K562 (cell line): ENCODE data around the gene CCDC88A. TPM values are rescaled to one million over a fixed set of nuclear protein-coding genes. Genes with fewer than 3 reads are reported as not detected.

Experiments
- BCOR ChIP-seq: fragments of 450-650 bp; IDR thresholded peaks from 2 replicates; pipeline ENCODE4 v1.6.1; 2016
- CEBPB ChIP-seq: fragments of 450-650 bp; IDR thresholded peaks from 2 replicates; pipeline ENCODE4 v1.6.1; 2016; ENCODE audit warnings: missing genetic modification characterization, missing compliant biosample characterization
- CTCFL ChIP-seq: IDR thresholded peaks from 2 replicates; pipeline ENCODE4 v1.6.1; 2011; ENCODE audit warnings: borderline replicate concordance, low read depth, mild to moderate bottlenecking, moderate library complexity, low read length; ENCODE audit not compliant: insufficient read depth, poor library complexity, severe bottlenecking
- DACH1 ChIP-seq: fragments of 450-650 bp; IDR thresholded peaks from 2 replicates; pipeline ENCODE4 v1.6.1; 2018; ENCODE audit not compliant: partially characterized antibody
- ESRRA ChIP-seq: fragments of 450-650 bp; IDR thresholded peaks from 2 replicates; pipeline ENCODE4 v1.6.1; 2014; ENCODE audit warnings: low read depth, mild to moderate bottlenecking, moderate library complexity, borderline replicate concordance
- ETV1 ChIP-seq: fragments of 450-650 bp; conservative IDR thresholded peaks from 2 replicates; pipeline ENCODE4 v1.6.1; 2016; ENCODE audit warnings: missing genetic modification characterization, control low read depth, low read depth, missing compliant biosample characterization
- MCM5 ChIP-seq: fragments of 450-650 bp; IDR thresholded peaks from 2 replicates; pipeline ENCODE4 v1.6.1; 2016; ENCODE audit warnings: low read depth
- MCM7 ChIP-seq, 2 experiments: fragments of 450-650 bp; IDR thresholded peaks; 2 replicates each; pipeline ENCODE4 v1.6.1; 2016 to 2018
- NONO ChIP-seq, 2 experiments: fragments of 200-400 bp in 1 of 2; fragments of 450-650 bp in 1 of 2; formaldehyde crosslinking in 1 of 2; IDR thresholded peaks; 2 replicates each; pipeline ENCODE4 v1.6.1; 2017; ENCODE audit warnings: low read depth in 2 of 2, mild to moderate bottlenecking in 2 of 2, moderate library complexity in 2 of 2, low read length in 1 of 2
- RUNX1 ChIP-seq: sonication (generic); IDR thresholded peaks from 2 replicates; pipeline ENCODE4 v1.6.1; 2016; ENCODE audit warnings: antibody characterized with exemption, low read depth
- TBL1XR1 ChIP-seq, 2 experiments: IDR thresholded peaks; 2 replicates each; pipeline ENCODE4 v1.6.1; 2012; ENCODE audit warnings: improper control_type of control experiment in 2 of 2, low read length in 2 of 2, mild to moderate bottlenecking in 1 of 2
- ZC3H11A ChIP-seq: IDR thresholded peaks from 2 replicates; pipeline ENCODE4 v1.6.1; 2012; ENCODE audit warnings: low read depth, low read length, improper control_type of control experiment
- ZNF146 ChIP-seq: IDR thresholded peaks from one replicate; pipeline ENCODE4 v1.6.1; 2018; ENCODE audit warnings: missing compliant biosample characterization; ENCODE audit not compliant: unreplicated experiment
- ZNF324 ChIP-seq: fragments of 250-450 bp; sonication (Bioruptor Pico); IDR thresholded peaks from 2 replicates; pipeline ENCODE4 v1.4.0; 2020; ENCODE audit warnings: mild to moderate bottlenecking
- polyA plus RNA-seq, 8 experiments: library from polyadenylated mRNA; depleted of rRNA in 4 of 8; stranded (reverse) in 5 of 8; unstranded in 3 of 8; fragments of >200 nt; fragmentation: Nextera tagmentation in 2 of 8; fragmentation: Illumina TruSeq in 1 of 8; extraction: Ambion mirVana in 2 of 8; extraction: Trizol in 1 of 8; gene quantifications; 2 replicates each; pipeline versions ENCODE4 v1.2.1 to v1.2.3, GENCODE V29; 2011 to 2014; ENCODE audit warnings: inconsistent platforms in 1 of 8, missing spikeins in 1 of 8
- total RNA-seq, 7 experiments: library from RNA; depleted of rRNA in 6 of 7; stranded (reverse); fragments of >200 nt in 6 of 7; fragmentation: Illumina TruSeq in 2 of 7; extraction: Trizol in 2 of 7; gene quantifications; 2 replicates each; pipeline versions ENCODE4 v1.2.1 to v1.2.3, GENCODE V29; 2011 to 2021; ENCODE audit warnings: low replicate concordance in 1 of 7
- TF ChIP-seq, protein P1 (sequence below): fragments of 450-650 bp; IDR thresholded peaks from 2 replicates; pipeline ENCODE4 v1.6.1; 2016; ENCODE audit warnings: mild to moderate bottlenecking, moderate library complexity

Gene CCDC88A
- total and polyA plus RNA-seq, 9 of the 15 experiments (the other 6 are each of a cell fraction or from before 2014, with no cell fraction given) = 29.3 to 102 (median 55.6) TPM

DNA sequence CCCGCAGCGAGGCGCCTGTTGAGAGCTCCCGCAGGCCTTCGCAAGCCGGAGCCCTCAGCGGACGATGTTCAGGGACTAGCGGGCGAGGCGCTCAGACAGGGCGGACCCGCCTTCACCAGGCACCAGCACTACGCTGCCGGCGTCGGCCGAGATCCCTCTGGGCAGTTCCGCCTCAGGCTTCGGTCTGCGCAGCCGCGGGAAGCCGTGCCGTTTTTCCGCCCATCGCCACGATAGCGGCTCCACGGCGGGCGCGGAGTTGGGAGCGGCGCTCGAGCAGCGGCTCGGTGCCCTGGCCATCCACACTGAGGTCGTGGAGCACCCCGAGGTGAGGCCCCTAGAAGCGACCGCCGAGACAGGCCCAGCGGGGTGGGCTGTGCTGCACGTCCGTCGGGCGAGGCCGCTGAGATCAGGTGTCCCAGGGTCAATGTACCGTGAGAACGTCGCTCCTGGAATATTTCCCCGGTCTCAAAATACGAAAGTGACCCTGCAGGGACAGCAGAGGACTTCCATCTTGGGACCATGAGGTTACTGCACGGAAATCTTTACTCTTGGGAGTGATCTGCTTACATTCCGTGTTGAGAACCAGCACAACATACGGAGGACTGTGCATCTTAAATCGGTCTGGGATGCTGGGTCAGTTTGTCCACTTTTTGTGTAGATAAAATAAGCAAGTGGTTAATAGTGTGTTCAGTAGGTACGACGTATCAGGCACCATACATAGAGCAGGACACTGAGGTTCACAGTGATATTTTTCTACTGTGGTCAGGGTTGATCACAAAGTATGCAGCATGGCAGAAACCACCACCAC lies 137.3 kb downstream of the CCDC88A start (continued):
- TF ChIP-seq, protein P1, sequence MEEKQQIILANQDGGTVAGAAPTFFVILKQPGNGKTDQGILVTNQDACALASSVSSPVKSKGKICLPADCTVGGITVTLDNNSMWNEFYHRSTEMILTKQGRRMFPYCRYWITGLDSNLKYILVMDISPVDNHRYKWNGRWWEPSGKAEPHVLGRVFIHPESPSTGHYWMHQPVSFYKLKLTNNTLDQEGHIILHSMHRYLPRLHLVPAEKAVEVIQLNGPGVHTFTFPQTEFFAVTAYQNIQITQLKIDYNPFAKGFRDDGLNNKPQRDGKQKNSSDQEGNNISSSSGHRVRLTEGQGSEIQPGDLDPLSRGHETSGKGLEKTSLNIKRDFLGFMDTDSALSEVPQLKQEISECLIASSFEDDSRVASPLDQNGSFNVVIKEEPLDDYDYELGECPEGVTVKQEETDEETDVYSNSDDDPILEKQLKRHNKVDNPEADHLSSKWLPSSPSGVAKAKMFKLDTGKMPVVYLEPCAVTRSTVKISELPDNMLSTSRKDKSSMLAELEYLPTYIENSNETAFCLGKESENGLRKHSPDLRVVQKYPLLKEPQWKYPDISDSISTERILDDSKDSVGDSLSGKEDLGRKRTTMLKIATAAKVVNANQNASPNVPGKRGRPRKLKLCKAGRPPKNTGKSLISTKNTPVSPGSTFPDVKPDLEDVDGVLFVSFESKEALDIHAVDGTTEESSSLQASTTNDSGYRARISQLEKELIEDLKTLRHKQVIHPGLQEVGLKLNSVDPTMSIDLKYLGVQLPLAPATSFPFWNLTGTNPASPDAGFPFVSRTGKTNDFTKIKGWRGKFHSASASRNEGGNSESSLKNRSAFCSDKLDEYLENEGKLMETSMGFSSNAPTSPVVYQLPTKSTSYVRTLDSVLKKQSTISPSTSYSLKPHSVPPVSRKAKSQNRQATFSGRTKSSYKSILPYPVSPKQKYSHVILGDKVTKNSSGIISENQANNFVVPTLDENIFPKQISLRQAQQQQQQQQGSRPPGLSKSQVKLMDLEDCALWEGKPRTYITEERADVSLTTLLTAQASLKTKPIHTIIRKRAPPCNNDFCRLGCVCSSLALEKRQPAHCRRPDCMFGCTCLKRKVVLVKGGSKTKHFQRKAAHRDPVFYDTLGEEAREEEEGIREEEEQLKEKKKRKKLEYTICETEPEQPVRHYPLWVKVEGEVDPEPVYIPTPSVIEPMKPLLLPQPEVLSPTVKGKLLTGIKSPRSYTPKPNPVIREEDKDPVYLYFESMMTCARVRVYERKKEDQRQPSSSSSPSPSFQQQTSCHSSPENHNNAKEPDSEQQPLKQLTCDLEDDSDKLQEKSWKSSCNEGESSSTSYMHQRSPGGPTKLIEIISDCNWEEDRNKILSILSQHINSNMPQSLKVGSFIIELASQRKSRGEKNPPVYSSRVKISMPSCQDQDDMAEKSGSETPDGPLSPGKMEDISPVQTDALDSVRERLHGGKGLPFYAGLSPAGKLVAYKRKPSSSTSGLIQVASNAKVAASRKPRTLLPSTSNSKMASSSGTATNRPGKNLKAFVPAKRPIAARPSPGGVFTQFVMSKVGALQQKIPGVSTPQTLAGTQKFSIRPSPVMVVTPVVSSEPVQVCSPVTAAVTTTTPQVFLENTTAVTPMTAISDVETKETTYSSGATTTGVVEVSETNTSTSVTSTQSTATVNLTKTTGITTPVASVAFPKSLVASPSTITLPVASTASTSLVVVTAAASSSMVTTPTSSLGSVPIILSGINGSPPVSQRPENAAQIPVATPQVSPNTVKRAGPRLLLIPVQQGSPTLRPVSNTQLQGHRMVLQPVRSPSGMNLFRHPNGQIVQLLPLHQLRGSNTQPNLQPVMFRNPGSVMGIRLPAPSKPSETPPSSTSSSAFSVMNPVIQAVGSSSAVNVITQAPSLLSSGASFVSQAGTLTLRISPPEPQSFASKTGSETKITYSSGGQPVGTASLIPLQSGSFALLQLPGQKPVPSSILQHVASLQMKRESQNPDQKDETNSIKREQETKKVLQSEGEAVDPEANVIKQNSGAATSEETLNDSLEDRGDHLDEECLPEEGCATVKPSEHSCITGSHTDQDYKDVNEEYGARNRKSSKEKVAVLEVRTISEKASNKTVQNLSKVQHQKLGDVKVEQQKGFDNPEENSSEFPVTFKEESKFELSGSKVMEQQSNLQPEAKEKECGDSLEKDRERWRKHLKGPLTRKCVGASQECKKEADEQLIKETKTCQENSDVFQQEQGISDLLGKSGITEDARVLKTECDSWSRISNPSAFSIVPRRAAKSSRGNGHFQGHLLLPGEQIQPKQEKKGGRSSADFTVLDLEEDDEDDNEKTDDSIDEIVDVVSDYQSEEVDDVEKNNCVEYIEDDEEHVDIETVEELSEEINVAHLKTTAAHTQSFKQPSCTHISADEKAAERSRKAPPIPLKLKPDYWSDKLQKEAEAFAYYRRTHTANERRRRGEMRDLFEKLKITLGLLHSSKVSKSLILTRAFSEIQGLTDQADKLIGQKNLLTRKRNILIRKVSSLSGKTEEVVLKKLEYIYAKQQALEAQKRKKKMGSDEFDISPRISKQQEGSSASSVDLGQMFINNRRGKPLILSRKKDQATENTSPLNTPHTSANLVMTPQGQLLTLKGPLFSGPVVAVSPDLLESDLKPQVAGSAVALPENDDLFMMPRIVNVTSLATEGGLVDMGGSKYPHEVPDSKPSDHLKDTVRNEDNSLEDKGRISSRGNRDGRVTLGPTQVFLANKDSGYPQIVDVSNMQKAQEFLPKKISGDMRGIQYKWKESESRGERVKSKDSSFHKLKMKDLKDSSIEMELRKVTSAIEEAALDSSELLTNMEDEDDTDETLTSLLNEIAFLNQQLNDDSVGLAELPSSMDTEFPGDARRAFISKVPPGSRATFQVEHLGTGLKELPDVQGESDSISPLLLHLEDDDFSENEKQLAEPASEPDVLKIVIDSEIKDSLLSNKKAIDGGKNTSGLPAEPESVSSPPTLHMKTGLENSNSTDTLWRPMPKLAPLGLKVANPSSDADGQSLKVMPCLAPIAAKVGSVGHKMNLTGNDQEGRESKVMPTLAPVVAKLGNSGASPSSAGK = peak; percentile 73
- TF ChIP-seq NONO (IDR thresholded peaks at IDR 0.05; ENCODE audit: low read depth in 2 of 2, low read length in 1 of 2) (peak in 1 of 2 experiments; percentile 81; a peak in 2 of 4 replicates), ESRRA (peak; percentile 72), BCOR (no peak; the same call in 1 of the 2 replicates), DACH1 (no peak), MCM7 (IDR thresholded peaks at IDR 0.05) (no peak), ZC3H11A (no peak), ETV1 (tag) (no peak), ZNF324 (0 out of 2 replicates have a peak, but pooled peaks have one; percentile 46), ZNF146 (CRISPR knock-in tag) (no peak), TBL1XR1 (IDR thresholded peaks at IDR 0.05; ENCODE audit: low read length in 2 of 2) (peak in 1 of 2 experiments; percentile 54; a peak in 2 of 4 replicates), CTCFL (no peak), RUNX1 (no peak), CEBPB (tag) (no peak), MCM5 (no peak)
